A673 (cell line): Measurements from ENCODE around the gene KLK5.

Experiments
- EZH2 ChIP-seq: fragments of 200-600 bp; sonication (generic); IDR thresholded peaks from 2 replicates; pipeline ENCODE4 v1.6.1; 2017; ENCODE audit warnings: borderline replicate concordance, low read depth, mild to moderate bottlenecking, mixed read lengths, antibody characterized with exemption, low read length; ENCODE audit not compliant: poor library complexity, severe bottlenecking
- TF ChIP-seq, protein P1 (sequence below): fragments of 300-800, 200-600 bp; sonication (generic); conservative IDR thresholded peaks from 2 replicates; pipeline ENCODE4 v1.5.1; 2017; ENCODE audit warnings: low read depth, mild to moderate bottlenecking, antibody characterized with exemption, low read length, moderate library complexity, mixed read lengths

DNA sequence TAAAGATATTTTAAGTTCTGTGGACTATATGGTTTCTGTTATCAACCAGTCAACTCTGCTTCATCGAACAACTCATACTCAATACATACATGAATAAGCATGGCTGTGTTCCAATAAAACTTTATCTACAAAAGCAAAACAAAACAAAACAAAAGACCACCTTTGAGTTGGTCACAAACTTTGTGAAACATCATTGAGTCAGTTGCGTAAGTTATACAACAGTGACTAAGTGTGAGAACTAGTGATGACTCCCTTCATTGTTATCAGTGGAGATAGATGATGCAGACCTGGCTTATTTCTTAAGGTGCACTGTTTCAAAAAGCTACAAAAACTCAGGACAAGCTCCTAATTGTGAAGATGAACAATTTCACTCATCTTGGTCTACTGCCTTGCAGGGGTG, 27.1 kb downstream of the KLK5 start:
- TF ChIP-seq, protein P1, sequence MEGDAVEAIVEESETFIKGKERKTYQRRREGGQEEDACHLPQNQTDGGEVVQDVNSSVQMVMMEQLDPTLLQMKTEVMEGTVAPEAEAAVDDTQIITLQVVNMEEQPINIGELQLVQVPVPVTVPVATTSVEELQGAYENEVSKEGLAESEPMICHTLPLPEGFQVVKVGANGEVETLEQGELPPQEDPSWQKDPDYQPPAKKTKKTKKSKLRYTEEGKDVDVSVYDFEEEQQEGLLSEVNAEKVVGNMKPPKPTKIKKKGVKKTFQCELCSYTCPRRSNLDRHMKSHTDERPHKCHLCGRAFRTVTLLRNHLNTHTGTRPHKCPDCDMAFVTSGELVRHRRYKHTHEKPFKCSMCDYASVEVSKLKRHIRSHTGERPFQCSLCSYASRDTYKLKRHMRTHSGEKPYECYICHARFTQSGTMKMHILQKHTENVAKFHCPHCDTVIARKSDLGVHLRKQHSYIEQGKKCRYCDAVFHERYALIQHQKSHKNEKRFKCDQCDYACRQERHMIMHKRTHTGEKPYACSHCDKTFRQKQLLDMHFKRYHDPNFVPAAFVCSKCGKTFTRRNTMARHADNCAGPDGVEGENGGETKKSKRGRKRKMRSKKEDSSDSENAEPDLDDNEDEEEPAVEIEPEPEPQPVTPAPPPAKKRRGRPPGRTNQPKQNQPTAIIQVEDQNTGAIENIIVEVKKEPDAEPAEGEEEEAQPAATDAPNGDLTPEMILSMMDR = no peak
- no peak for TF ChIP-seq EZH2
